Skin epidermis (tissue), 12 donors: ENCODE data around the gene BAD.
A peak's percentile ranks its signal among the peaks of the same experiment; 100 is the strongest.
"Not testable (repeated sequence)": the region's sequence is repeated elsewhere in the genome, so short reads cannot be mapped to it uniquely, and the experiment has no call there.

Experiments used
- H3K27ac ChIP-seq, 21 experiments: fragments of 200-600 bp; sonication (generic) in 11 of 21; one replicate each; pipeline ENCODE4 v1.5.0; 2020; ENCODE audit warnings: mild to moderate bottlenecking in 3 of 21, inconsistent platforms in 2 of 21, moderate library complexity in 2 of 21
- H3K4me3 ChIP-seq, 7 experiments: fragments of 200-600 bp; sonication (generic) in 2 of 7; one replicate each; pipeline ENCODE4 v1.5.0; 2020; ENCODE audit warnings: inconsistent platforms in 2 of 7, mild to moderate bottlenecking in 2 of 7, moderate library complexity in 1 of 7

Gene BAD

GRCh38 chr11:64284048-64284961 is at the start of gene BAD:
Gene BAD (minus strand): TSS chr11:64284665. CDS start chr11:64284368, 297 bp downstream.
- peak within 1 kb of the TSS; percentile 62 to 97 (median 96) for H3K27ac ChIP-seq
- H3K4me3 ChIP-seq, result peak within 1 kb of the TSS; percentile 55 to 93 (median 66)

GRCh38 chr11:64333556-64333955 is 49.1 kb upstream of the BAD start:
- Histone ChIP-seq H3K27ac (no peak overlapping the region), H3K4me3 (no peak overlapping the region)

GRCh38 chr11:64331569-64332371 is 47.3 kb upstream of the BAD start:
- Histone ChIP-seq H3K4me3 (no peak overlapping the region), H3K27ac (peak overlapping the region in 11 of 21 experiments; percentile 9 to 65 (median 31))

GRCh38 chr11:64330888-64331287 is 46.4 kb upstream of the BAD start:
- Histone ChIP-seq H3K27ac (no peak overlapping the region), H3K4me3 (no peak overlapping the region)

- H3K27ac ChIP-seq, result no peak overlapping the region
- no peak overlapping the region for H3K4me3 ChIP-seq
Observed at GRCh38 chr11:64327993-64328392, 43.5 kb upstream of the BAD start.

GRCh38 chr11:64327375-64327774 is 42.9 kb upstream of the BAD start:
- Histone ChIP-seq H3K4me3 (no peak overlapping the region), H3K27ac (no peak overlapping the region)

DNA sequence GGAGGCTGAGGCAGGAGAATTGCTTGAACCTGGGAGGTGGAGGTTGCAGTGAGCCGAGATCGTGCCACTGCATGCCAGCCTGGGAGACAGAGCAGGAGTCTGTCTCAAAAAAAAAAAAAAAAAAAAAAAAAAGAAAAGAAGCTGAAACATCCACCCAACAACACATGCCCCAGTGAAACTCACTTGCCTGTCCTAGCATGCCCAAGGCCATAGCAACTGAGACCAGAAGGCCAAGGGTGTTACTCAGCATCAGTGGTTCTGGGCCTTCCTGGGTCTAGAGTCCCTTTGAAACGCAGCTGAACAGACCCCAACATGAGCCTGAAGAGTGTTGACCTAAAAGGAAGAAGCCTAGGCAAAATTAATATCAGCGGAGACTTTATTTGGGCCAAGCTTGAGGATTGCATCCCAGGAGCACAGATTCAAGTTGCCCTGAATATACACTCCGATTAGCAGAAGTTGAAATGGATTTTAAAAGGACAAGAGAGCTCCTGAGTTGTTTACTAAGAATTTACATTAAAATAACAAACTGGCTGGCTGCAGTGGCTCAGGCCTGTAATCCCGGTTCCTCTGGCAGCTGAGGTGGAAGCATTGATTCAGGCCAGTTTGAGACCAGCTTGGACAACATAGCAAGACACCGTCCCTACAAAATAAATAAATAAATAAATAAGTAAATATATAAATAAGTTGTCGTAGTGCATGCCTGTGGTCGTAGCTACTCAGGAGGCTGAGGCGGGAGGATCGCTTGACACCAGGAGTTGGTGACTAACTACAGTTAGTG is 40.4 kb upstream of the BAD start:
- Histone ChIP-seq H3K27ac (peak overlapping the region in 7 of 21 experiments; percentile 14 to 62 (median 35)), H3K4me3 (no peak overlapping the region)

GRCh38 chr11:64323984-64324383 is 39.5 kb upstream of the BAD start:
- H3K27ac ChIP-seq, result peak overlapping the region in 5 of 21 experiments; percentile 2 to 34 (median 25)
- not testable (repeated sequence) for H3K4me3 ChIP-seq

GRCh38 chr11:64323373-64323772 is 38.9 kb upstream of the BAD start:
- Histone ChIP-seq H3K4me3 (no peak overlapping the region), H3K27ac (no peak overlapping the region)

DNA sequence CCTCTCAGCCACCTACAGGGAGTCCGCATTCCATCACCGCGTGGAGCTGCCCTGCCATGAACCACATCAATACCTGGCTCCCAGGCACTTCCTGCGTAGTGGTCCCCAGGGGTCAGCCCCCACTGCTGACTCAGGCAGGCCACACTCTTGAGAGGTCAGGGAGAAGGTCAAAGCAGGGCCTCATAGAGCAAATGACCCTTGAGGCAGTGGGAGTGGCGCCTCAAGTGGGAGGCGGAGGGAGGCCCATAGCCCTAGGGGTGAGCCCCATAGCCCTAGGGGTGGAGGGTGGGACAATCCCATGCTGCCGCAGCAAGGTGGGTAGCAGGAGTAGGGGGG is 38.4 kb upstream of the BAD start:
- Histone ChIP-seq H3K27ac (peak overlapping the region in 2 of 21 experiments; percentile 3 to 24), H3K4me3 (no peak overlapping the region)

- peak overlapping the region in 11 of 21 experiments; percentile 2 to 69 (median 38) for H3K27ac ChIP-seq
- H3K4me3 ChIP-seq, result no peak overlapping the region
Observed at GRCh38 chr11:64321533-64321932, 37.1 kb upstream of the BAD start.

DNA sequence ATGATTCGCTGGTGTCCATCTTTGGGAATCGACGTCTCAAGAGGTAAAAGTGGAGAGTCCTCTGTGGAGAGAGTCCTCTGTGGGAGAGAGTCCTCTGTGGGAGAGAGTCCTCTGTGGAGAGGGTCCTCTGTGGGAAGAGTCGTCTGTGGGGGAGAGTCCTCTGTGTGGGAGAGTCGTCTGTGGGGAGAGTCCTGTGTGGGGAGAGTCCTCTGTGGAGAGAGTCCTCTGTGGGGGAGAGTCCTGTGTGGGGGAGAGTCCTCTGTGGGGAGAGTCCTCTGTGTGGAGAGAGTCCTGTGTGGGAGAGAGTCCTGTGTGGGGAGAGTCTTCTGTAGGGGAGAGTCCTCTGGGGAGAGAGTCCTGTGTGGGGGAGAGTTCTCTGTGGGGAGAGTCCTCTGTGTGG is 36.6 kb upstream of the BAD start:
- Histone ChIP-seq H3K4me3 (no peak overlapping the region), H3K27ac (peak overlapping the region in 12 of 21 experiments; percentile 2 to 69 (median 38))

DNA sequence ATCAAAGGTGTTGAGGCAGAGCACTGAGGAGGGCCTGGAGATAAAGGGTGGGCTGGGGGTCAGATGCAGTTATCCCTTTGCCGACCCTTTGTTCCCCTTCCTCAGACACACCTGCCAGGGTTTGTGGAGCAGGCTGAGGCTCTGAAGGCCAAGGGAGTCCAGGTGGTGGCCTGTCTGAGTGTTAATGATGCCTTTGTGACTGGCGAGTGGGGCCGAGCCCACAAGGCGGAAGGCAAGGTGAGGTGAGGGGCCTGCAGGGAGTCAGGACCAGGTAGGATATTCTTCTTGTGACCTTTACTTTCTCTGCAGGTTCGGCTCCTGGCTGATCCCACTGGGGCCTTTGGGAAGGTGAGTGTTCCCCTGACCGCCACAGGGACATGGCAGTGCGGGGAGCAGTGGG is 36.1 kb upstream of the BAD start:
- H3K4me3 ChIP-seq, result no peak overlapping the region
- peak overlapping the region in 6 of 21 experiments; percentile 2 to 55 (median 25) for H3K27ac ChIP-seq

GRCh38 chr11:64318766-64319761 is 34.6 kb upstream of the BAD start:
- Histone ChIP-seq H3K4me3 (peak overlapping the region; percentile 51 to 87 (median 68)), H3K27ac (peak overlapping the region; percentile 81 to 98 (median 92))

- peak within 1 kb of the TSS; percentile 51 to 87 (median 68) for H3K4me3 ChIP-seq
- H3K27ac ChIP-seq, result peak within 1 kb of the TSS; percentile 81 to 98 (median 92)
Observed at GRCh38 chr11:64317961-64318765, 33.7 kb upstream of the BAD start, which contains the start of gene PRDX5. Gene PRDX5 (plus strand): TSS chr11:64318121. CDS start chr11:64318216, 95 bp downstream.

DNA sequence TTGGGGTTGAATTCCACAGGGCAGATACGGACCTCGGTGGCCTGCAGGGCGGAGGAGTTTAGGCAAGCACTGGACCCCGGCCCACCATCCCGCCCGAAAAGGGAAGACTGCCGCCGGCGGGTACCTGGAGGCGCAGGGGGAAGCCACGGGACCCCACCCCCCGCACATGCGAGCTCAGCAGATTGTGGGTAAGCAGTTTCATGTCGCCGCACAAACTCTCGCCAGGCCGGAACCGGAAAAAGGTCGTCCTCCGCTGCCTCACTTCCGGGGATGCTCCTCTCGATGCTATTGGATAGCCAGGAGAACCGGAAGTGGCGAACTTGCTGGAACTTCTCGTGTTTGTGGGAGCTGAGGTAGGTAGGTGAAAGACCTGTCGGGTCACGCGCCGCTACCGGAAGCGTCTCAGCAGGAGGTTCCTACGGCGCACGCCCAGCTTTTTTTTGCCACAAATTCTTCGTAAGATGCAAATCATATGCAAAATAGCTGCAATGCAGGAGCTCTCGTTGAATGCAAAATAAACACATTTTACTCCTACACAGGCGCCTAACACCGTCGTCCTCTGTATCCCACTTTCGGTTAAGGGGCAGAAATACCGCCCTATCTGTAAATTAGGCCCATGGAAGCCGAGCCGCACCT is 33.0 kb upstream of the BAD start, which contains the start of gene TRMT112:
TSS of gene TRMT112 (minus strand) at position 235 of the 636 bp plus-strand sequence. CDS start at position 202, 33 bp downstream.
- peak within 1 kb of the TSS; percentile 81 to 98 (median 92) for H3K27ac ChIP-seq

More for the DNA sequence above, 33.0 kb upstream of the BAD start, which contains the start of gene TRMT112:
- peak within 1 kb of the TSS; percentile 51 to 87 (median 68) for H3K4me3 ChIP-seq
